HG03342 (cell line): ENCODE data around the gene TRAK1.

Experiments
- ATAC-seq: cut with Tn5 transposase; IDR thresholded peaks from one replicate; pipeline ENCODE4 v1.9.1; 2021; ENCODE audit warnings: mild to moderate bottlenecking, moderate library complexity; ENCODE audit not compliant: unreplicated experiment

Gene TRAK1

GRCh38 chr3:42120866-42121265, 29.7 kb downstream of the TRAK1 start:
- no peak for ATAC-seq

DNA sequence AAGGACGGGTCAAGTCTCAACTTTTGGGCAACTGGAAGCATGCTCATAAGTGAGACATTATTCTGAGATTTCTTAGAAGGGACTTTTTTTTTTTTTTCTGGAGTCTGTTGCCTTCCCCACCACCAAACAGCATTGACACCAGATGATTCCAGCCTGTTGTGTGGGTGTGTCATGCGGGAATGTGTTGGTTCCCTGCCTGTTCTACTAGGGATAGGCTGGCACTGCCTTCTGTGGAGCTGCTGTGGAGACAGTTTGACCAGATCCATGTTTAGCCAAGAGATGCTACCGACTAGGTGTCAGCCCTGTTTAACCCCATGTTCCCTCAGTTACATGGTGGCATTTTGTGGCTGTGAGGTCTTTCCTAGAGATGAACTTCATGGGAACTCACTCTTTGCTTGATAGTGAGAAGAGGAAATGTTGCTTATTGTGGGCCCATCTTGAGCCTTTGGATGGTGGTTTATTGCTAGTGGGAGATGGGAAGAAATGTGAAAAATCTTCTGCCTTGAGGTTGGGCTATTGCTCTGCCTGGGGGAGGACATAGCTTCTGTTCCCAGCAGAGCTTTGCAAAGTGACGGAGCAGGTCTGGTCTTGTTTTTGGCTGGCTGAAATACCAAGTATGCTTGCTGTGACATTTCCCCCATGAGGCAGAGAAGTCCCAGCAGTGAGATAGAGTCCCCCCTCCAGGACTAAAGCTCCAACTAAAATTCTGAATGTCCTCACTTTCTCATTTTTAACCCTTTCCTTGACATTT, 31.3 kb downstream of the TRAK1 start:
- no peak for ATAC-seq

GRCh38 chr3:42123012-42123581, 31.9 kb downstream of the TRAK1 start:
- no peak for ATAC-seq

DNA sequence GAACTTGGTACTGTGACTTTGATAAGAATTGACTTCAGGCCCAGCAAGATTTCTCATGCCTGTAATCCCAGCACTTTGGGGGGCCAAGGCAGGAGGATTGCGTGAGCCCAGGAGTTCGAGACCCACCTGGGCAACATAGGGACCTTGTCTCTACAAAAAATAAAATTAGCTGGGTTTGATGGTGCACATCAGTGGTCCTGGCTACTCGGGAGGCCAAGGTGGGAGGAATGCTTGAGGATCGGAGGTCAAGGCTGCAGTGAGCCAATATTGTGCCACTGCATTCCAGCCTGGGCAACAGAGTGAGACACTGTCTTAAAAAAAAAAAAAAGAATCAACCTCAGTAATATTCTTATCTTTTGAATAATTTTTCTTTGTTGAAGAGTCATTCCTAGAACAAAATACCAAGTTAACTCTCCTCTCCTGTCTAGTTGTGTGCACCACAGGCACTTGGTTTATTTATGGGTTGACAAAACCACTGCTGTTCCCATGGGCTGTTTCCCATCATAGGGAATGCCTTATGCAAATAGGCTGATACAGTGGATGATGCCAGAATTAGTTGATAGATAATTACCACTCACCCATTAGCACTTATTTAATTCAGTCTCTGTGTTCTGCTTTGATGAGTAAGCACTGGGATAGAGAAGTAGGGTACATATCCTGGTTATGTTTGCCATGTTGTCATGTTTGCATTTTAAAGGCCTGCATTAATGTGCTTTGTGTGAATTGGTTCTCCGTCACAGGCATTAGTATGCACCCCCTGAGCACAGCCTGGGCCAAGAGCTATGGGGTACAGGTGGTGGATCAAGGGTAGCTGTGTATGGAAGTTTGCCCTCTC, 32.9 kb downstream of the TRAK1 start:
- no peak for ATAC-seq

DNA sequence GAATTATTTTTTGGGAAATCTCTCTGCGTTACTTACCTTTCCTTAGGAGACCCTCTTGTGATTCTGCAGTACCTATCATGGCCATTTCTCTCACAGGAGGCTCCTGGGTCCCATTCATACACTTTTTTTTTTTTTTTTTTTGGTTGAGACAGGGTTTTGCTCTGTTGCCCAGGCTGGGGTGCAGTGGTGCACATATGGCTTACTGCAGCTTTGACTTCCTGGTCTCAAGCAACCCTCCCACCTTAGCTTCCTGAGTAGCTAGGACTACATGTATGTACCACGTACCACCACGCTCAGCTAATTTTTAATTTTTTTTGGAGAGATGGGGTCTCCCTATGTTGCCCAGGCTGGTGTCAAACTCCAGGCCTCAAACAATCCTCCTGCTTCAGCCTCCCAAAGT, 36.1 kb downstream of the TRAK1 start:
- ATAC-seq = no peak

DNA sequence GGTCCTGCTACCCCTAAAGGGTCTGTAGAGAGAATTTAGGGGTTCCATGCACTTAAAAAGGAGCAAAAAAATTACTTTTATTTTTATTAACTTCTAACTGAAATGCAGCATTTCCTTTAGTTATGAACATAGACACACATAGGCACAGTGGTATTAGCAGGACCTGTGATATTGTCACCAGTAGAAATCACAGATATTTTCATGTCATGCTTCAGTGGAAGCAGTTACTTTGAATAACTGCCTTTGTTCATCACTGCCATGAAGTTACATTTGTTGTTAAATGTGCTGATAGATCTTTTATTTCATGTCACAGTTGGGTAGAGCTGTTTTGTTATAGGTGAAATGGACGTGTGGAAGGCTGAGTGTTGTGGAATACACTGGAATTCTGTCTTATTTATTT, 37.4 kb downstream of the TRAK1 start:
- no peak for ATAC-seq

DNA sequence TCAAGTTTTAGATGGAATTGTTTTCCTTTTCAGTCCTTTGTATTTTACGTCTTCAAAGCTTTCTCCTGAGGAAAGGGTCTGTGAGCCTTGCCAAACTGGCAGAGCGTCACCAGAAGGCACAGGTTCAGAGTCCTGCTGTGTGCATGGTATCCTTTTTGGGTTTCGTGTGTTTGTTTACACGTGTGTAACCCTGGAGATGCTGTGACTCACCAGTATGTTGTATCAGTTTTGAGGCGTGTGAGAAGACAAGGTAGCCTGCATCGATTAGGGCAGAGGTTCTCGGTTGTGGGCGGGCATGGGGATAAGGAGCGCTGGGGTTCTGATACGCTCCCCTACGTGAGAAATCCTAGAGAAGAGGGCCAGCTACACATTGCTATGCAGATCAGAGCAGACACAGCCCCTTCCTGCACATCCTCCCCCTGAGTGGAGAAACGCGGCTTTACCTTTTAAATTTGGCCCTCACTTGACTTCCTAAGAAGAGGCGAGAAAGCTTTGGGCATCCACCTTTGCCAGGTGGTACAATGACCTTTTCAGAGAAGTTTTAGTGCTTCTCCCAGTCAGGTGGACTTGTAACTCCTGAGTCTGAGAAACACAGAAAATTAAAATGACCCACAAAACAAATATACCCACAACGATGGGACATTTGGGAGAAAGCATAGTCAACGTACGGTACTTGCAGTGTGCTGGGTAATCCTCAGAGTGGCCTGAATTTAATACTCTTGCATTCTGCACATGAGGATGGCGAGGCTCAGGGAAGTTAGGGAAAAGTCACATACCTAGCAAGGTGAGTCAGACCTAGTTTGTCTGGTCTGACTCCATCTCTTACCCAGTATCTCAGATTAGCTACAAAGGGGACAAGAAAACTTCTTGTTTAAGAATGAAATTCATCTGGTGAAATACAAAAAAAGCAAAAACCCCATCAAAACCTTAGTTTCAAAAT, 38.1 kb downstream of the TRAK1 start:
- ATAC-seq = peak; percentile 76

DNA sequence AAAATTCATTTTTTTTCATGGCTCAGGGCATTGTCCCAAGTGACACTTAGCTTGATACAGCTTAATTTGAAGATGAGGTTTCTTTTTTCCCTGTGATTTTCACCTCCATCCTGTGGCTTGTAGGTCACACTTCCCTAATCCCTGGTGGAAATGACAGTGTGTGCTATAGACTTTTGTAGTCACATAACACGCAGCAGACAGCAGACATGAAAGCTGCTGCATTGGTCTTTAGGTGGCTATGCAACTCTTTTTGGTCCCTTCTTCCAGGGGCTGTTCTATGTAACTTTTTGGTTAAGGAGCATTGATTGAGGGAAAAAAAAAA, 38.8 kb downstream of the TRAK1 start:
- ATAC-seq = no peak

DNA sequence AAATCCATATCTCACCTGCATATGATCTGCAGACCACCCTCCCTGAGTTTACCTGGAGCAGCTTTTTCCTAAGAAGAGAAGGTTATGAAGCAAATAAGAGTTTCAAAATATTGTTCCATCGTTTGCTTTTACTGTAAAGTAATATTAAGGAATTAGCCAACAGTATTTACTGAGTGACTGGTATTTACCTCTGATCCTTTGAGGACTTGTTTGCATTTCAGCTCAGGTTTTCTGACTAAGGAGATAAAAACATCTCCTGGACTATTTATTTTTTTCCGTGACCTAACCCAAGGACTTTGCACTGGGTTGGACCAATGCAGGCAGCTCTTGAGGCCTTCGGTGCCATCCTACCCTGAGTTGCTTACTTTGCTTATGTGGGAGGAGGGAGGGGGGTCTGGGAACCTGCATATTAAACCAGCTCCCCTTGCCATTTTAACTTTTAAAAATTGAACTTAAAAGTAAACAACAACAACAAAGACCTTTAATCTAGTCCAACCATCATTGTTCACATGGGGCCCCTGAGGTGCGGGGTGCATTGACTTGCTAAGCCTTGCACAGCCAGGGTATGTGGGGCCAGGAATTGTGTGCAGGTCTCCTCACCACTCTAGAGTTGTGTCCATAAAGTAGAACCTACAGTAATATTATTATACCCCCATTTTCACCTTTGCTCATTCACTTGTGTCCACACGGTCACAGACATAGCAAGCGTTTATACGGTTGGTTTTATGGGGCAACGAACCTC, 39.3 kb downstream of the TRAK1 start:
- ATAC-seq = no peak

DNA sequence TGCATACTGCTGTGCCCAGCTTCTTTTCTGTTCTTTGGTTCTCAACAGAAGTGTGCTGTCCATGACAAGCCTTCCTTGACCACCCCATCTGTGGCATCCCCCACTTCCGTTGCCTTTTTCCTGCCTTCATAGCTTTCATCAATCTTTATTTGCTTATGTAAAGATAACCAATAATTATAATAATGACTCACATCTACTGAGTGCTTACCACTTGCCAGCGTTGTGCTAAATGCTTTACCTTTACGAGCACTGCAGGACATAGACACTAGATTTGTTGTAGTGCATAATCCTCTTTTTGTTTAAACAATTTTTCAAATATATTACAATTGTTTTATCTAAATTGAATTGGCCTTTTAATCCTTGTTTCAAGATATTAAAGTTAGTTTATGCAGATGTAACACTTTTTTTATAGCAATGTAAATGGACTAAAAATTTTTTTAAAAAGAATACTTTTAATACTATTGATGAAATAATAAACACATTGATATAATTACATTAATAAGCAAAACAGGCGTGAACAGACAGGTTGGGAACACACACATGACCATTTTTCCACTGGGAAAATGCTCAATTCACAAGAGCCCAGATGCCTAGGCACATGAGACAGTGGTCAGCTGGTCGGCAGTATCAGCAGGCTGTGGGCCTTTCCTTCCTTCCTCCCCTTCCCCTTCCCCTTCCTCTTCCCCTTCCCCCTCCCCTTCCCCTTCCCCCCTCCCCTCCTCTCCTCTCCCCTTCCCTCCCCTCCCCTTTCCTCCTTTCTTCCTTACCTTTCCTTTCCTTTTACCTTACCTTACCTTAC, 42.5 kb downstream of the TRAK1 start:
- ATAC-seq = no peak

- no peak for ATAC-seq
Measured at GRCh38 chr3:42134867-42135464, 43.8 kb downstream of the TRAK1 start.

- ATAC-seq = no peak
Measured at GRCh38 chr3:42139621-42140453, 48.7 kb downstream of the TRAK1 start.

DNA sequence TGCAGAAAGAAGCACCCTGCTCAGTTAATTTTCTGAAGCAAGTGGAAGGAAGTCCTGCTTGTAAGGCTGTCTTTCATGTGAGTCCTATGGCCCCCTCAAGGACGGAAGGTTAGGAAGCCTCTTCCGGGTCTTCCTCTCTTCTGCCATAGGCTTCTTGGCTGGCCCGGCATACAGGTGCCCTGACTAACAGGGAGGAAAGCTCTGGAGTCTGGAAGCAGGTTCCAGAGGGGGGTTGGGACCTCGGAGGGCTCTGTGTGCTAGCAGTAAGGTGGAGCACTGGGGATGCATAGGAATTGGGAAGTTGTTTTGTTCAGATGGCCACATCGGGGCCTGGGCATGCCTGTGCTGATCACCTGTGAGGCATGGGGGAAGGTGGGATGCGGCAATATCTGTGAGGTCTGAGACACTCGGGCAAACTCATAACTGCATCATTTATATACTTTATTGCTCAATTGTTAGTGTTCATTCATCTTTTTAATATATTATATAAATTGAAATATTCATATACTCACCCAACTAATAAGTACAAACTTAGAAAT, 49.6 kb downstream of the TRAK1 start:
- ATAC-seq = no peak

- ATAC-seq = no peak
Measured at GRCh38 chr3:42143440-42143839, 52.3 kb downstream of the TRAK1 start.

DNA sequence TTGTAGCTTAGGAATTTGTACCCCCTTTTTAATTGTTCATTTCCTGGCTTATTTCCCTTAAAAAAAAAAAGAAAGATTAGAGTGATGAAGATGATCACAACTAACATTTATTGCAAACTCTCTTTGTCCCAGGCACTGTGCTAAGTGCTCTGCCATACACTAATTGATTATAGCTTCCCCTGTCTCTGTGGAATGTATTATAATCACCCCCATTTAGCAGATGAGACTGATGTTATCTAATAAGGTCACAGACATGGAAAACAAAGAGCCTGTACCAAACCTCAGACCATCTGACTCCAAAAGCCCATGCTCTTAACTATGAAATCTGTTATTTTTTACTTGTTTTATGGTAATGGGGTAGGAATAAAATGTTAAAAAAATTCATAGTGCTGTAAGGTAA, 53.1 kb downstream of the TRAK1 start:
- no peak for ATAC-seq

DNA sequence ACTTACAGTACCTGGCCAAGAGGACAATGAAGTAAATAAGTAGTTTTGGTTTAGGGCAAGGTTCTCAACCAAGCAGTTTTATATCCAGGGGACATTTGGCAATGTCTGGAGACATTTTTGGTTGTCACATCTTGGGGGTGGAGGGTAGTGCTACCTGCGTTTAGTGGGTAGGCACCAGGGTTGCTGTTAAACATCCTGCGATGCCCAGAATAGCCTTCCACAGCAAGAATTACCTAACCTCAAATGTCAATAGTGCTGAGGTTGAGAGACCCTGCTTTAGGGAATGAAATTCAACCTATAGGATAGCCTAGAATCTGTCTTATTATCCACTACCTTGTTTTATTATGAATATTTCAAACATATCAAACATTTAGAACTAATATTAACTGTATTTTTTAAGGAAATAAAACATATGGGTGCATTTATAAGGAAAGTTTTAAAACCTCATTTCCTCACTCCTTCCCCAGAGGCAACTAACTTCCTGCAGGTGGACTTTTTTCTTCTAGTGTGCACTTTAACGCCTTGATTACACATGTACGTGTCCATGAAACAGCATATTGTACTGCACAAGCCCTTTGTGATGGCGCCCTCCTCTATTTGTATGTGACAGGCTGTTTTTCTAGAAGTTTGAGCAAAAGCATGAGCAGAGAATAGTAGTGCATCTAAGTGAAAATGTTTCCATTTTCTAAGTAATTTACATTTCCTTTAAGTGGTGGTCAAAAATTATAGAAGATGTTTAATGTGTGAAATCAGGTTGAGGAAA, 57.1 kb downstream of the TRAK1 start:
- no peak for ATAC-seq

- ATAC-seq = no peak
Measured at GRCh38 chr3:42148982-42149432, 57.9 kb downstream of the TRAK1 start.
